ENCODE results near the gene MTA1.

The MTA1 gene

DNA sequence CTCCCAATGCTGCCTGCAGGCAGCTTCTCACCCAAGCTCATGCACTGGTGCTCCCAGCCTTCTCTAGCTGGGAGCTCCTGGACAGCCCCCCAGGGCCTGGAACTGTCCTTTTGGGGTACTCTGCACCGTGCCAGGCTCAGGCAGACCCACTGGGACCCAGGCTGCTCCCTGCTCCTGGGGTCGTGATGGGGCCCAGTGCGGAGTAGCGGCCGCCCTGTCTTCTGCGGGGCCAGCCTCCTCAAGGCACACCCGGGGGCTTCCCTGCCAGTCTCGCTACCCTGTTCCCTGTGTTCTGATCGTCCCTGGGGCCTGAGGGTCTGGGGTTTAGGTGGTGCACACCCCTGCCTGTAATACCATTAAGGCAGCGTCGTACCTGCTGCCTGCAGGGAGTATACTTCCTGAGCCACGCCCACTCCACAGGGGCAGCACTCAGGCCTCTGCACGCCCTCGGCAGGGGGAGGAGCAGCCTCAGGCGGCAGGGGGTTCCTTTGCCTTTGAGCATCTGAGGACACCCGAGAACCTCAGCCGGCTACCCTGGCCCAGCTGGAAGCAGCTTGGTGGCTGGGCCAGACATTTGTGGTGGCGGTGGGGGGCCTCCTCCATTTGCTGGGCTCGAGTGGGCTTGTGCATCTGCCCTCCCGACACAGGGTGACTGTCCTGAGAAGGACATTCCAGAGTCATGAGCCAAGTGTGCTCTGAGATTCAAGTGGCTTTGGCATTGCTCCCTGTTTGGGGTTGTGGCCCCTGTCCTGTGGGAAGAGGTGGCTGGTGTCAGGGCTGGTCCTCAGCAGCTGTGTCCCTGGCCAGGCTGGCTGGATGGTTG lies 45.8 kb downstream of the MTA1 start:
- DNase-seq (ENCODE audit: low spot score) = no peak

DNA sequence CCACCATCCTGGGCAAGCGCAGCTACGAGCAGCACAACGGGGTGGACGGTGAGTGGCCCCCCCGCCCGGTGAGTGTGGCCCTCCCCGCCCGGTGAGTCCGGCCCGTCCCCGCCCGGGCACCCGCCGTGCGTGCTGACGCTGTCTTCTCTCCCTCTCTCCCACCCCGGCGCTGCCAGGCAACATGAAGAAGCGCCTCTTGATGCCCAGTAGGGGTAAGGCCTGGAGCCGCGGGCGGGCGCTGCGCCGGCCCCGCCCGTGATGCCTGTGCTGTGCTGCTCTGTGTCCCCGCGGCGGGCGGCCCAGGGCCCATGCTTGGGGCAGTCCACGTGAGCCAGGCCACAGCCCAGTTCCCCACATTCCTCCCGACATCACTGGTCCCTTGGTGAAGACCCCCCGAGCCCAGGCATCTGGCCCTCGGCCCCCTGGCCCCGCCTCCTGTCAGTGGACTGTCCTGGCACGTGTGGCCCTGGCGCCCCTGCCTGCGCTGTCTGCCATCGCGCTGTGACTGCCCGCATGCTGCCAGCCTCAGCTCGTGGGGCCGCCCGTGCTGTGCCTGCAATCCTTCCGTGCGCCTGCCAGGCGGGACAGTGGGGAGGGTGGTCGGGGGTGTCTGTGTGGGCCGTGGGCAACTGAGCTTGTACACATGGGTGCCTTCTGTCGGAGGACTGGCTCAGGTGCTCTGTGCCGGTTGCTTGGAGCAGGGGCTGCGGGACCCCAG lies 47.1 kb downstream of the MTA1 start:
- no peak for DNase-seq (ENCODE audit: low spot score)

DNA sequence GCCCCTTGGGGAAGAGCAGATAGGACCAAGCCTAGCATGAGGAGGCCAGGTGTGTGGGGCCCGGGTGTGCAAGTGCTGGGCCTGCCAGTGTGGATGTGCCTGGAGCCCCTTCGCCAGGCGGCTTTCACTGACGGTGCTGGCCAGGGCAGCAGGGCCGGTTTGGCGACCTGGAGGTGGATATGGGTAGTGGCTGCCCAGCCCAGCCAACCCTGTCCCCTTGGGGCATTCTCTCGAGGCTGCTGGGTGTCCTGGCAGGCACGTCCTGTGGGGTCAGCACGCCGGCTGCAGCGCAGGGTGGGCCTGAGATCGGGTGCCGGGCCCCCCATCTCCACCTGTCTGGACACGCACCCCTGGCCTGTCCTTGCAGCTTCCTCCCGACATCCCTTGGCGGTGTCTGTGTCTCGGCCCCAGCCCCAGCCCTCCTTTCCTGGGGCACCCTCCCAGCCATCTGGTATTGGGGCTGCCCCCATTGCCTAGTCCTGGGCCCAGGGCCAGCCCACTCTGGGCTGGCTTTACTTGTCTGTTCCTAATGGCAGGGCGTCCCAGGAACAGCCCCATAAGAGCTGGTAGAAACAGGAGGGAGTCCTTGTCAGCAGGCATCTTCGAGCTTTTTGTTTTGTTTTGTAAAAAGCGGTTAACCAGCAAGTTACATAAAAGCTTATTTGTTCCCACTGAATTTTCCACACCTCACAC lies 47.8 kb downstream of the MTA1 start:
- no peak for DNase-seq (ENCODE audit: low spot score)

DNA sequence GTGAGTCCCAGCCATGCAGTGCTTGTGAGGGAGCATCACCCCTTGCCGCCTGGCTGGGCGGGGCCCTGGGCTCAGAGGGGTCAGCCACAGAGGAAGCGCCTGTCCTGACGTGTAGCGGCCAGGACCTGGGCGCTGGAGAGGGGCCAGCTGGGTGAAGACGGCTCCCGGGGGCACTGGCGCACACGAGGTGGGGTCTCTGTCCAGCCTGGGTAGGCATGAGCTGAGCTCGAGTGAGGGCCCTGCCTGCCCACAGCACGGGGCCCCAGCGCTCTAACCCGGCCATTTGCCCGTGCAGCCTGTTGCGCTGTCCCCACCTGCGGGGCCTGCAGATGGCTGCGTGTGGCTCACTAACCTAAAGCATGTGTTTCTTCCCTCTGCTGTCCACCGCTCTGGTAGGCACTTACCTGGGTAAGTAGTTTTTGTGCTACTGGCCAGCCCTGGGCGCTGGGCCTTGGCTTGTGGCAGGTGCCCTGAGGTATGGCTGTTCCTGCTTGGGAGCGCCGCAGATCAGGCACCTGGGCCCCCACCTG lies 48.4 kb downstream of the MTA1 start:
- DNase-seq (ENCODE audit: low spot score) = no peak

DNA sequence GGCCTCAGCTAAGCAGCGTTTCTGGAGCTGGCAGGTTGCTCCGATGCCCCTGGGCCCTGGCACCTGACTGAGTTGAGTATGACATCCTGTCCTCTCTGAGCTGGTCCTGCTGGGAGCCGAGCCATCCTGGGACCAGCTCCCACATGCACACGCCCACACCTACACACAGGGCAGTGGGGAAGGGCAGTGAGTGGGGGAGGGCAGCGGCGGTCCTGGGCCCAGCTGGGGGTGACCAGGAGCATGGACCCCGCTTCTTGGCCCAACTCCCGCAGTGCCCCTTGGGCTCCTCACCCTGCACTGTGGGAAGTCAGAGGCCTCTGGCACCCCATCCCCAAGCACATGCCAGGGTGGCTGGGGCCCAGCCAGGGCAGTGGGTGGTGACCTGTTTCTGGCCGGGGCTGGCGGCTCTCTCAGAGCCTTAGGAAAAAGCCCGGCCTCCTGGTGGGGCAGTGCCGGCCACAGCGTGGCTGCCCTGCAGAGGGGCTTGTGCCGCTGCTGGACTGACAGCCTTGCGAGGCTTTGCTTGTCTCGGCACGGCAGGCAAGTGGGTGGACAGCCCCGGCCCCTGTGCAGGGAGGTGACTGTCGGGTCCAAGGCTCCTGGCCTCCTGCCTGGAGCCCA lies 49.1 kb downstream of the MTA1 start:
- no peak for DNase-seq (ENCODE audit: low spot score)

DNA sequence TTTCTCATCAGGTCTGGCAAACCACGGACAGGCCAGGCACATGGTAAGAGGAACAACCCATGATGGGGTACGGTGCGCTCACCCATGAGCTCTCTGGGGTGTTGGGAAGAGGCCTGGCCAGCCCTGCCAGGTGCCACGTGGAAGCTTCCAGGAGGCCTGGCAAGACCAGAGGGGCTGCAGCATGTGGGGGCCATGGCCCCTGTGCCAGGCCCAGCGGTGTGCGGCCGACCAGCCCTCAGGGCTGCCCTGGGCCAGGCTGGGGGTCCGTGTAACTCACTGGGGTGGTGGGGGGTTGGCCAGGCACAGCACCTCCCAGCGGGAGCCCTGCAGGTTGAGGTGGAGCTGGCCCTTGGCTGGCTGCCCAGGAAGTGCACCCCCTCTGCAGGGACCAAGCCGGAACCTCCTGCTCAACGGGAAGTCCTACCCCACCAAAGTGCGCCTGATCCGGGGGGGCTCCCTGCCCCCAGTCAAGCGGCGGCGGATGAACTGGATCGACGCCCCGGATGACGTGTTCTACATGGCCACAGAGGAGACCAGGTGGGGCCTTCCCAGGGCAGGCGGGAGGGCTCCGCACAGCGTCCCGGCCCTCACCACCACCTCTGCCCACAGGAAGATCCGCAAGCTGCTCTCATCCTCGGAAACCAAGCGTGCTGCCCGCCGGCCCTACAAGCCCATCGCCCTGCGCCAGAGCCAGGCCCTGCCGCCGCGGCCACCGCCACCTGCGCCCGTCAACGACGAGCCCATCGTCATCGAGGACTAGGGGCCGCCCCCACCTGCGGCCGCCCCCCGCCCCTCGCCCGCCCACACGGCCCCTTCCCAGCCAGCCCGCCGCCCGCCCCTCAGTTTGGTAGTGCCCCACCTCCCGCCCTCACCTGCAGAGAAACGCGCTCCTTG lies 50.1 kb downstream of the MTA1 start:
- no peak for DNase-seq (ENCODE audit: low spot score)

DNA sequence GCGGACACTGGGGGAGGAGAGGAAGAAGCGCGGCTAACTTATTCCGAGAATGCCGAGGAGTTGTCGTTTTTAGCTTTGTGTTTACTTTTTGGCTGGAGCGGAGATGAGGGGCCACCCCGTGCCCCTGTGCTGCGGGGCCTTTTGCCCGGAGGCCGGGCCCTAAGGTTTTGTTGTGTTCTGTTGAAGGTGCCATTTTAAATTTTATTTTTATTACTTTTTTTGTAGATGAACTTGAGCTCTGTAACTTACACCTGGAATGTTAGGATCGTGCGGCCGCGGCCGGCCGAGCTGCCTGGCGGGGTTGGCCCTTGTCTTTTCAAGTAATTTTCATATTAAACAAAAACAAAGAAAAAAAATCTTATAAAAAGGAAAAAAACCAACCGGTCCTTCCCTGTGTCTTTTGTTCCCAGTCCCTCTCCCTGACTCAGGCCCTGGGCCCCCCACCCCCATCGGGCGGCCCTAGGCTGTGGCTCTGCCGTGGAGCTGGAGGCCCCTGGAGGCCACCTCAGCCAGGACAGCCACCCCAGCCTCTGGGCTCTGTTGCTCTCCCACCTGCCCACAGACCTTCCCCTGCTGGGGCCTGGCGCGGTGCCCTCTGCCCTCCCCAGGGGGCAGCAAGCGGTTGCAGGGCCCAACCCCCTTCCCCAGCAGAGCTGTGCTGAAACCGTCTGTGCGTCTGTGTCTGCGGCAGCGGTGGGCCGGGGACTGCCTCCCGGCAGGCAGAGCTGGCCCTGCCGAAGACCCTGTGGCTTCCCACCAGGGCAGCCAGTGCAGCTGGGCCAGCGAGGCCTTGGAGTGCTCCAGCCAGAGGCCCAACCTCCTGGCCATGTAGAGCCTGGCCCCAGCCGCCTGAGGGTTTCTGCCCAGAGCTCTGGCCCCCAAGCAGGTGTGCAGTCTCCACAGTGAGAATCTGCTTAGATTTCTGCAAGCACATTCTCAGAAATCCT lies 51.0 kb downstream of the MTA1 start:
- DNase-seq (ENCODE audit: low spot score) = no peak

DNA sequence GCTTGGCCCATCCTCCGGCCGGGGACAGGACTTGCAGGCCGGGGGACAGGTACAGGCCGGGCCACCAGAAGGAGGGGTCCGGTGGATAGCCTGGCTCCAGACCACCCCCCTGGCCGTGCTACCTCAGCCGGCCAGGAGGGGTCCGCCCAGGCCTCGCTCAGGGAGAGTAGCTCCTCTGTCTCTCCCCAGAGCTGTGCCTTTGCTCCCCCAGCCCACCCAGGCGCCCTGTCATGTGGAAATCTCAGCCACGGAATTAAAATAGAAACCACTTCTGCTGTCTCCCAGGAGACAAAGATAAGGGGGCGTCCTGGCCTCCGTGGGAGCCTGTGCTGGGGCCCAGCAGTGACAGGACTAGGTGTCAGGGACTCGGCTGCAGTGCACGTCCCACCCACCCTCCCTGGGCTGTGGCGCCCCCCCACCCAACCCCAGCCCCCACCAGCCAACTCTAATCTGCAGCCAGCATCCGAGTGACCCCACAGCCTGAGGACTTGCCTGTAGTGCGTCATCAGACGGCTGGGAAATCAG lies 51.7 kb downstream of the MTA1 start:
- DNase-seq (ENCODE audit: low spot score) = no peak

DNA sequence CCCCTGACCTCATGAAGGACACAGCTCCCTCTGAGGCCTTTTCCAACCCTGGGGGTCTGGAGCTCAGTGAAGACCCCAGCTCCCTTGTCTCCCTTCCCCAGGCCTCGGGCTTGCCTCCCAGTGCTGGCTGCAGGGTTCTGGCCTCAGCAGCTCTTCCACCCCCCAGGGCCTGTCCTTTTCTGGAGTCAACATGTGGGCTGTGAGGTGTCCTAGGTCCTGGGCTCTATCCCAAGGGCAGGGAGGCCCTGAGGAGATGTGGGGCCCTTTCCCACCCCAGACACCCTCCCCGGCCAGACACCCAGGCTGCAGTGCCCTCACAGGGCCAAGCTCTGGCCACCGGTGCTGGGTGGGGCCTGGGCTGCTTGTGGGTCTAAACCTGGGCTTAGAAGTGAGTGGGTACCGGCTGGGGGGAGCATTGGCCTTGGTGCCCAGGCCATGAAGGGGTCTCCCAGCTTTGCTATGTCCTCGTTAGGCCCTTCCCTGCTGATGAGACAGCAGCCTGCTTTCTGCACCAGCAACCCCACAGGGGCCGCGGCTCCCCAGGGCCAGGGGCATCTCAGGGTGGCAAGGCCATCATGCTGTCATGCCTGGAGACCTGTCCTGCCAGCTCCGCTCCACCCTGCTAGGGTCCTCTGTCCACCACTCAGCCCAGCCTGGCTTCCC lies 52.3 kb downstream of the MTA1 start:
- DNase-seq (ENCODE audit: low spot score) = no peak

DNA sequence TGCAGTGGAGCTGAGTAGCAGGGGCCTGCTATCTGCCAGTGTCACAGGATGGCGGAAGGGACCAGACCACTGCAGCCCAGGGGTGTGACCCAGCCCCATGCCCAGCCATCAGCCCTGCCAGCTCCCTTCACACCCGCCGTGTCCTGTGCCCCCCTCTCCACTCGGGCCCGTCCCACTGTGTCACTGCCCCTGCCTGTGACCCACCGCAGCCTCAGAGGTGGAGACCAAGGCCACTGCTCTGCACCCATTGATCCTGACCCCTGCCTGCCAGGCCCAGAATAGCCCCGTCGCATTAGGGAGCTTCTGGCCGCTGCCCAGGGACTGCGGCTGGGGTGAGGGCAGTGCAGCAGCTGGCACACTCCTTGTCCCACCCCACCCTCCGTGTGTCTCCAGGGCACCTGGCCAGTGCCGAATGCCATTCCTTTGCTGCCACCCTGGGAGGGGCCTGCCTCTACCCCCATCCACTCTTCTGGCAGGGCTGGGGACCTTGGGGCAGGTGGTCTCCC lies 52.9 kb downstream of the MTA1 start:
- no peak for DNase-seq (ENCODE audit: low spot score)

DNA sequence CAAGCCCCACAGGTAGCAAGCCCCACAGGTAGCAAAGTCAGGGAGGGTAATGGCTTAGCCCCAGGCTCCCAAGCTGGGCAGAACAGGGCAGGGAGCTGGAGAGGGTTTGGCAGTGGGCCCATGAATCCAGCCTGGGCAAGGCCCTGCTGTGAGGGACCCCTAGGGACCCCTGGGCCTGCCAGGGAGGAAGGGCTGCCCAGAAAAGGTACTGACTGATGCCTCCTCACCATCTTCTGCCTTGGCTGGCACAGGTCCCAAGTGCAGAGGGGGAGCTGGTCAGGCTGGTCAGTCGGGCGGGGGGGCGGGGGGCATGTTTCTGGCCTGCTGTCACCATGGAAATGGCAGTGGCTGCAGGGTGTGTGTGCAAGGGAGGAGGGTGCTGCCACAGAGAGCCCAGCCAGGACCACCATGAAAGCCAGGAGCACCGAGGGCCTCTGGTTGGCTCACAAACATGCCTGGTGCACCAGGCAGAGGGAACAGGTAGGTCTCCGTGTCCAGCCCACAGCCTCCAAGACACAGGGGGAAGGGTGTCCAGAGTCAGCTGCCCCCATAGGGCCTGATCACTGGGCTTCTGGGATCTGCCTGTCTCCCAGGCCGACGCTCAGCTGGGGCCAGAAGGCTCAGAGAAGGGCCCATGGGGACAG lies 53.5 kb downstream of the MTA1 start:
- DNase-seq (ENCODE audit: low spot score) = no peak

DNA sequence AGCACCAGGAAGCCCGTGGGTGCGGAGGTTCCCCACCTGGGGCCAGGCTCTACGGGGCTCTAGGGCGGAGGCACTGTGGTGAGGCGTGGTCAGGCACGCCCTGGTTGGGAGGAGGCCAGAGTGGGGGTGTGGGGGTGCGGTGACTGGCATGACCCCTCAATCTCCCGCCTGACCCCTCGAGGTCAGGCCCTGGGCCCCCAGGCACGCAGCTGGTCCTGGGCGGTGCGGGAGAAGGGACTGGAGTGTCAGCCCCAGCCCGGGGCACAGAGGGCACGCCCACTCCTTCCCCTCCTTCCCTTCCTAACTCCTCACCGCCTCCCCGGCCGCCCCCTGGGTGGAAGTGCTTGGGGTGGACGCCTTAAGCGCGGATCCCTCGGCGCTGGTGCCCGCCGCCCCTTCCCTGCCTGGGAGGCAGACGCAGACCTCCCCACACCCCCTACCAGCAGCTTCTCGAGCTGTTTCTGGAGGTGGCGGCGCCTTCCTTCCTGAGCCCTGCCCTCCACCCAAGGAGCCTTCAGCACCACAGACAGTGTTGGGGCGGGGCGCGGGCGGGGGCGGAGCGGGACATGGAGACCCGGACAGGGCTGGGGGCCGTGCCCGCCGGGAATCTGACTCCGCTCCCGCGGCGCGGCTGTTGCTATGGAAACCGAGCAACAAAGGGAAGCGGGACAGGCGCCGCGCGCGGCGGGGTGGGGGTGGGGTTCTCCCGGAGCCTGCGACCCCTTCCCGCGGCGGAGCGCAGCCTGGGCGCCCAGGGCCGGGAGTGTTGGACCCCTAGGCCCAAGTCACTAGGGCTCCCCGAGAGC lies 54.3 kb downstream of the MTA1 start:
- DNase-seq (ENCODE audit: low spot score) = peak; percentile 77

DNA sequence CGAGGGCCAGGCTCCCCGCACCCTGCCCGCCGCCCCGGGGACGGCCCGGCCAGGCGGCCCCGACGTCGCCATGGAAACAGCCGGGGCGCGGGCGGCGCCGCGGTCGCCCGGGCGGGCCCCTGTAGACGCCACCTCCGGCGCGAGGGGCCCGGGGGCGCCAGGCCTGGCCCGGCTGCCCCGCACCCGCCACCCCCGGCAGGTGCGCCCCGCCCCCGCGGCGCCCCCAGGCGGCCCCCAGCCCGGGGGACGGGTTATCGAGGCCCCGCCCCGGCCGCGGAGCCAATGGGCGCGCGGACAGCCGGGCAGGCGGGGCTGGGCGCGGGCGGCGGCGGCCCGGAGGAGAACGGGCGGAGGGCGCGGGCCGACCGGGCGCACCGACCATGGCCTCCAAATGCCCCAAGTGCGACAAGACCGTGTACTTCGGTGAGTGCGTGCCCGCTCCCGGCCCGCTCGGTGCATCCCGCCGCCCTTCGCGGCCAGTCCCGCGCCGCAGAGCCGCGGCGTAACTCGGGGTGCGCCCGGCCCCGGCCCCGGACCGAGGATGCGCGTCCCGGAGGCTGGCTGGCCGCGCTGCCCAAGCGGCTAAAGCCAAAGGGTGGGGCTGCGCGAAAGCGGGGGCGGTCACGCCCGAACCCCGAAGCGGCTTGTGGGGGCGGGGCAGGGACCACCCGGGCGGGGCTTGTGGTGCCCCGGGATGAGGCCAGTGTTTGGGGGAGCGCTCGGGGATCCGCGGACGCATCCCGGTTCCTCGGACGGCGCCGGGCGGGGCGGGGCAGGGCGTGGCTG lies 55.0 kb downstream of the MTA1 start, which contains the start of gene CRIP2:
TSS of gene CRIP2 (plus strand) at position 339 of the 786 bp plus-strand sequence. CDS start at position 381, 42 bp downstream.
- DNase-seq (ENCODE audit: low spot score) = peak; percentile 84

DNA sequence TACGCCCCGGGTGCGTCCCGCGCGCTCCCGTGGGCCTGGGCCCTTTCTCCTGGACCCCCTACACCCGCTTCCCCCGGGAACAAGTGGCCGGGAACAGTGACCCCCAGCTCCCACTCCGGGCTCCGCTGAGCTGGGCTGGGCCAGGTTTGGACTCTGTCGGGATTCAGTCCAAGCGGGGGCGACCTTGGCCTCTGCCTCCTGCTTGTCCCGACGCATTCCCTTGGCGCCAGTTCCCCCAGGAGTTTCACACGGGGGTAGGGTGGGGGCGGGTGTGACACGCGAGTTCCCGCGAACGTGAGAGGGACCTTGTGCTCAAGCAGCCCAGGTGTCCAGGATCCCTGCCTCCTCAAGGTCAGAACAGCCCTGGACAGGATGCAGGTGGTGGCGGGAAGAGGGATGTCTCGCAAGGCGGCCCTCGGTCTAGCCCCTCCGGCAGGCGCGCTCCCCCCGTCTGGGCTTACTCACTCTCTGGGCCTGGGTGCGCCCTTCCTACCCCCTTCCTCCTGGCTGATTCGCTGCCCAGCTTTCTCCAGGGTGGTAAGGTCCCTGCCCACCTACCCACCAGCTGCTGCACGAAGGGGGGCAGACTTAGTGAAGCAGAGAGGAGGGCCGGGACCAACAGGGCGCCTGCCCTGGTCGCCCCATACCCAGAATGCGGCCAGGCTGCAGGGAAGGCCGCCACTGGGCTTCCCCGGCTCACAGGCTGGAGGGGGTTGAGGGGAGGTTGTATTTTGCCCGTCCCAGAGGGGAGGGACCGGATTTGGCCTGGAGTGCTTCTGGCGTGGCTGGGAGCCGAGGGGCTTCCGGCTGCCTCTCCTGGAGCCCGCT lies 55.9 kb downstream of the MTA1 start:
- no peak for DNase-seq (ENCODE audit: low spot score)

DNA sequence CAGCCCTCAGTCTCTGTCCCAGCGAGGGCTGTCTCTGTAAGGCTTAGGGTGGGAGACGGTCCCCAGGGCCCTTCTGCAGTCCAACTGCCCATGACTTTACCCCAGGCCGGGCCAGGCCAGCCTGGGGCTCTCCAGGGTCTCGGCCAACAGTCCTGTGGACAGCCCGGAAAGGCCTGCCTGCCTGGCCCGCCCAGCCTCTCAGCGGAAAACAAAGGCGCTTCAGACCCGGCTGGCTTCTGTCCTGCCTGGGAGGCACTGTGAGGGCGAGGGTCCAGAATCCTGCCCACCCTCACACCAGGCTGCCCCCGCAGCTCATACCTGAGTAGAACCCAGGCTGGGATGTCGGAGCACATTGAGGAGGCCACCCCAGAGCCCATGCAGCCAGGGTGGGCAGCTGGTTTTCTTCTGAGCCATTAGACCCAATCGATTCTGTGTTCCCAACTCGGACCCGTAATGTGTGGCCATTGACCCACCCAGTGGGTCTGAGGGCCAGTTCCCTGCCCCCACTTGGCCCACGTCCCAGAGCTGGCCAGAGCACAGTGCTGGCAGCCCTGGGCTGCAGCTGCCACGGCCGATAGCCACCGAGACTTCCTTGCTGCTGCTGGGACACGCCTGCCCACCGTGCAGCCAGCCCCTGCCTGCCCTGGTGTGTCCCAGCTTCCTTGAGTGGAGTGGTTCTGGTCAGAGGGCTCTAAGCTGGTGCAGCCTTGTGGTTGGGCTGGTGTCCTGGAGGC lies 56.6 kb downstream of the MTA1 start:
- DNase-seq (ENCODE audit: low spot score) = no peak

Measured in HuH-7 (cell line).